K562 (cell line): ENCODE results near the gene PAQR7. TPM values are rescaled to one million over a fixed set of nuclear protein-coding genes. Genes with fewer than 3 reads are reported as not detected.

ENCODE experiments used
- ATAC-seq: fragments of 200-7000 bp; cut with Tn5 transposase; 3 replicates; pipeline ENCODE4 v1.9.1; 2020; ENCODE audit warnings: moderate library complexity
- BruUV-seq: library from RNA; stranded (reverse); fragments of 400-500 nt; replicated peaks from 2 replicates; lab custom pipeline; 2021; lab: Mats Ljungman, UMichigan
- CTCF ChIA-PET: fragments of 300-600 bp; formaldehyde crosslinking; extraction: SDS; loops from one replicate; lab custom pipeline; 2021; ENCODE audit warnings: low intra/inter-chr PET ratio; lab: Yijun Ruan, JAX
- POLR2A ChIA-PET: fragments of 300-600, 350-650 bp; sonication (Branson Sonifier 250); formaldehyde crosslinking; extraction: SDS; loops from one replicate; lab custom pipeline; 2021; ENCODE audit warnings: antibody characterized with exemption, inconsistent platforms; lab: Yijun Ruan, JAX
- DNase-seq, 4 experiments: peaks; one replicate each; pipeline versions ENCODE4 v3.0.0 to v3.0.0-alpha.2; 2011 to 2018; ENCODE audit warnings: low spot score in 3 of 4, mixed read lengths in 3 of 4; ENCODE audit errors: extremely low read depth in 1 of 4
- FAIRE-seq: peaks from 2 replicates; lab custom pipeline; 2011; peaks lifted over from hg19 to GRCh38; lab: Jason Lieb, UNC
- H2AFZ ChIP-seq: 2 replicates; pipeline ENCODE4 v1.6.0; 2011; ENCODE audit warnings: low read depth, low read length, control low read depth, inconsistent platforms
- H3K27ac ChIP-seq: fragments of 200-600 bp; 3 replicates; pipeline ENCODE4 v1.8.0; 2011; ENCODE audit warnings: low read depth, mild to moderate bottlenecking, control low read depth, inconsistent platforms, low read length, moderate library complexity, mixed read lengths; ENCODE audit errors: extremely low read depth
- H3K27me3 ChIP-seq, 2 experiments: fragments of 300-600 bp in 1 of 2; 2 replicates in 1 of 2; 3 replicates in 1 of 2; pipeline versions ENCODE4 v1.6.0 to v1.8.0; 2011; ENCODE audit warnings: inconsistent platforms in 2 of 2, low read length in 2 of 2, mild to moderate bottlenecking in 1 of 2, mixed read lengths in 1 of 2, moderate library complexity in 1 of 2; ENCODE audit not compliant: control insufficient read depth in 2 of 2, insufficient read depth in 2 of 2
- H3K36me3 ChIP-seq: fragments of 300-600 bp; 3 replicates; pipeline ENCODE4 v1.8.0; 2011; ENCODE audit warnings: mild to moderate bottlenecking, low read length, inconsistent platforms; ENCODE audit not compliant: control insufficient read depth, insufficient read depth
- H3K4me1 ChIP-seq, 2 experiments: fragments of 200-600 bp in 1 of 2; replicated peaks in 1 of 2; 2 replicates in 1 of 2; 3 replicates in 1 of 2; pipeline versions ENCODE4 v1.5.1 to v1.8.0; 2011; ENCODE audit warnings: inconsistent platforms in 2 of 2, low read length in 2 of 2, mild to moderate bottlenecking in 1 of 2, mixed read lengths in 1 of 2, moderate library complexity in 1 of 2; ENCODE audit not compliant: control insufficient read depth in 2 of 2, insufficient read depth in 2 of 2
- H3K4me2 ChIP-seq: 2 replicates; pipeline ENCODE4 v1.6.1; 2011; ENCODE audit warnings: low read length, control low read depth, inconsistent platforms, mixed read lengths; ENCODE audit not compliant: insufficient read depth
- H3K4me3 ChIP-seq: fragments of 200-600 bp; sonication (generic), shearing (Covaris generic); 2 replicates; pipeline ENCODE4 v1.5.1; 2016; ENCODE audit warnings: control low read depth, inconsistent platforms
- H3K79me2 ChIP-seq: fragments of 200-600 bp; 3 replicates; pipeline ENCODE4 v1.8.0; 2011; ENCODE audit warnings: low read length, inconsistent platforms; ENCODE audit not compliant: control insufficient read depth, insufficient read depth
- H3K9ac ChIP-seq, 2 experiments: 2 replicates each; pipeline versions ENCODE4 v1.6.0 to v1.6.1; 2011; ENCODE audit warnings: low read depth in 2 of 2, low read length in 2 of 2, control low read depth in 1 of 2, inconsistent platforms in 1 of 2, mild to moderate bottlenecking in 1 of 2, mixed read lengths in 1 of 2; ENCODE audit not compliant: insufficient read depth in 1 of 2
- H3K9me1 ChIP-seq: one replicate; pipeline ENCODE4 v1.6.0; 2011; ENCODE audit warnings: inconsistent platforms, mild to moderate bottlenecking, low read length, moderate library complexity; ENCODE audit not compliant: control insufficient read depth, insufficient read depth
- H3K9me3 ChIP-seq: replicated peaks from 2 replicates; pipeline ENCODE4 v1.5.1; 2011; ENCODE audit warnings: low read depth, low read length, inconsistent platforms; ENCODE audit not compliant: control insufficient read depth, insufficient read depth
- H4K20me1 ChIP-seq: replicated peaks from 2 replicates; pipeline ENCODE4 v1.6.1; 2011; ENCODE audit warnings: low read length, inconsistent platforms, mixed read lengths; ENCODE audit not compliant: control insufficient read depth, insufficient read depth
- CBFA2T3 ChIP-seq: fragments of 450-650 bp; IDR thresholded peaks from 2 replicates; pipeline ENCODE4 v1.6.1; 2017
- ELK3 ChIP-seq: fragments of 450-650 bp; formaldehyde crosslinking; IDR thresholded peaks from 2 replicates; pipeline ENCODE4 v1.4.0; 2020; ENCODE audit warnings: mild to moderate bottlenecking
- FOSL1 ChIP-seq: fragments of 200-800 bp; sonication (Bioruptor generic); conservative IDR thresholded peaks from 2 replicates; pipeline ENCODE4 v1.6.1; 2016; ENCODE audit warnings: missing genetic modification characterization, missing compliant biosample characterization
- HCFC1 ChIP-seq: IDR thresholded peaks from 2 replicates; pipeline ENCODE4 v1.6.1; 2012; ENCODE audit warnings: low read depth, low read length, improper control_type of control experiment
- MEIS2 ChIP-seq: fragments of 450-650 bp; IDR thresholded peaks from 2 replicates; pipeline ENCODE4 v1.6.1; 2014; ENCODE audit warnings: mild to moderate bottlenecking; ENCODE audit not compliant: partially characterized antibody
- PBX2 ChIP-seq, 2 experiments: IDR thresholded peaks in 1 of 2; conservative IDR thresholded peaks in 1 of 2; 2 replicates each; pipeline ENCODE4 v1.6.1; 2016; ENCODE audit warnings: low read depth in 2 of 2, mild to moderate bottlenecking in 1 of 2, missing compliant biosample characterization in 1 of 2, missing genetic modification characterization in 1 of 2, moderate library complexity in 1 of 2
- PKNOX1 ChIP-seq: fragments of 450-650 bp; IDR thresholded peaks from 2 replicates; pipeline ENCODE4 v1.6.1; 2016
- RFX1 ChIP-seq: fragments of 450-650 bp; IDR thresholded peaks from 2 replicates; pipeline ENCODE4 v1.6.1; 2016; ENCODE audit warnings: mild to moderate bottlenecking, moderate library complexity
- WGBS: fragments of 100-300 bp; shearing (Covaris generic); methylation state at CpG from one replicate; pipeline ENCODE4 v1.1.6; 2016; ENCODE audit warnings: low coverage, mixed read lengths; ENCODE audit not compliant: insufficient coverage; ENCODE audit errors: missing lambda C conversion rate; 5-methylcytosine and 5-hydroxymethylcytosine counted together
- in situ Hi-C: fragments of 300-500 bp; cut with MboI; formaldehyde crosslinking; loops from 4 replicates; pipeline ENCODE4 v1.15.0; 2018; ENCODE audit warnings: inconsistent platforms, mixed read lengths
- intact Hi-C: fragments of 100-400 bp; cut with micrococcal nuclease; formaldehyde crosslinking; loops from 2 replicates; pipeline ENCODE4 v1.14.2; 2022
- polyA plus RNA-seq, 8 experiments: library from polyadenylated mRNA; depleted of rRNA in 4 of 8; stranded (reverse) in 5 of 8; unstranded in 3 of 8; fragments of >200 nt; fragmentation: Nextera tagmentation in 2 of 8; fragmentation: Illumina TruSeq in 1 of 8; extraction: Ambion mirVana in 2 of 8; extraction: Trizol in 1 of 8; gene quantifications; 2 replicates each; pipeline versions ENCODE4 v1.2.1 to v1.2.3, GENCODE V29; 2011 to 2014; ENCODE audit warnings: inconsistent platforms in 1 of 8, missing spikeins in 1 of 8
- total RNA-seq, 7 experiments: library from RNA; depleted of rRNA in 6 of 7; stranded (reverse); fragments of >200 nt in 6 of 7; fragmentation: Illumina TruSeq in 2 of 7; extraction: Trizol in 2 of 7; gene quantifications; 2 replicates each; pipeline versions ENCODE4 v1.2.1 to v1.2.3, GENCODE V29; 2011 to 2021; ENCODE audit warnings: low replicate concordance in 1 of 7

The PAQR7 gene
- total and polyA plus RNA-seq, 9 of the 15 experiments (the other 6 are each of a cell fraction or from before 2014, with no cell fraction given), result 1.1 to 5.2 (median 2.6) TPM

- ChIA-PET POLR2A (interaction anchor here (0.8 to 10.8 kb wide), 7 partner anchors 8 to 32 kb away, joined by 3 to 108 read pairs (median 5); partner anchors contain the start of gene AUNIP), CTCF (interaction anchor here (0.7 kb wide), 1 partner anchor 582 kb away, joined by 3 read pairs; no protein-coding TSS in a partner anchor)
- no TSS peak for BruUV-seq
- in situ Hi-C loops, result no loop called here
- intact Hi-C loops, result no loop called here
- ATAC-seq (no peak), FAIRE-seq (no peak)
- TF ChIP-seq RFX1, result peak; percentile 65
- TF ChIP-seq HCFC1, result no peak
- TF ChIP-seq, all 486 proteins: peak for 1
- H3K79me2 ChIP-seq, result peaks cover 94% of the 10 kb centered on the region
- H4K20me1 ChIP-seq, result peaks cover 9% of the 10 kb centered on the region; the same call in 1 of the 2 replicates
- peaks cover 0 to 18% of the 10 kb centered on the region in 2 experiments; a peak in 3 of 5 replicates for H3K4me1 ChIP-seq
- no peak overlapping the region for H2AFZ ChIP-seq
- no peak for DNase-seq
- H3K9me3 ChIP-seq, result no peaks in the 10 kb centered on the region
- no peak overlapping the region for H3K4me3 ChIP-seq
- no peak overlapping the region for H3K9ac ChIP-seq
- H3K27me3 ChIP-seq, result no peaks in the 10 kb centered on the region
- H3K36me3 ChIP-seq, result peaks cover 45% of the 10 kb centered on the region
- H3K4me2 ChIP-seq, result no peak overlapping the region
- H3K27ac ChIP-seq, result no peak overlapping the region
- no peaks in the 10 kb centered on the region for H3K9me1 ChIP-seq
- WGBS, result 80% methylated on average over 4 of the region's 4 CpGs
These were observed 27.6 kb downstream of the PAQR7 start for GRCh38 chr1:25847929-25848328.

GRCh38 chr1:25845664-25846063, 29.8 kb downstream of the PAQR7 start:
- H3K9me3 ChIP-seq, result no peaks in the 10 kb centered on the region
- H3K27ac ChIP-seq, result no peak overlapping the region
- BruUV-seq, result no TSS peak
- H3K27me3 ChIP-seq, result no peaks in the 10 kb centered on the region
- H3K9ac ChIP-seq, result no peak overlapping the region
- FAIRE-seq (no peak), DNase-seq (no peak), ATAC-seq (no peak)
- CTCF ChIA-PET, result no interaction called here
- H3K4me1 ChIP-seq, result peaks cover 0 to 18% of the 10 kb centered on the region in 2 experiments; a peak in 3 of 5 replicates
- no peak overlapping the region for H2AFZ ChIP-seq
- POLR2A ChIA-PET, result interaction anchor here (0.6 to 10.8 kb wide), 9 partner anchors 9 to 528 kb away, joined by 3 to 108 read pairs (median 4); partner anchors contain the start of genes AUNIP, MTFR1L and PAQR7
- intact Hi-C loops (no loop called here), in situ Hi-C loops (no loop called here)
- H4K20me1 ChIP-seq, result peaks cover 9% of the 10 kb centered on the region; the same call in 1 of the 2 replicates
- H3K4me2 ChIP-seq, result no peak overlapping the region
- TF ChIP-seq PKNOX1, result peak; percentile 18; the same call in 1 of the 2 replicates
- TF ChIP-seq FOSL1, result no peak
- TF ChIP-seq ELK3 (CRISPR knock-in tag), result no peak
- TF ChIP-seq CBFA2T3, result no peak
- peak; percentile 59 for TF ChIP-seq MEIS2
- no peak for TF ChIP-seq PBX2 (CRISPR knock-in tag; IDR thresholded peaks at IDR 0.05; ENCODE audit: low read depth)
- peak; percentile 59 for TF ChIP-seq PBX2 (tag; conservative IDR thresholded peaks at IDR 0.05; ENCODE audit: low read depth)
- 53% methylated on average over 5 of the region's 5 CpGs for WGBS
- peaks cover 88% of the 10 kb centered on the region for H3K79me2 ChIP-seq
- no peak overlapping the region for H3K4me3 ChIP-seq
- H3K36me3 ChIP-seq, result peaks cover 44% of the 10 kb centered on the region
- H3K9me1 ChIP-seq, result no peaks in the 10 kb centered on the region
